H9 (cell line): ENCODE data around the gene ACSS2. TPM values are rescaled to one million over a fixed set of nuclear protein-coding genes. Genes with fewer than 3 reads are reported as not detected.

Experiments
- DNase-seq: peaks from one replicate; pipeline ENCODE4 v3.0.0-alpha.2; 2017
- H2AFZ ChIP-seq: one replicate; pipeline ENCODE4 v1.6.1; 2013; ENCODE audit warnings: mild to moderate bottlenecking, low read length, control low read depth, moderate library complexity
- H2AK5ac ChIP-seq: 2 replicates; pipeline ENCODE4 v1.6.1; 2013; ENCODE audit warnings: low read length, control low read depth, mixed read lengths; ENCODE audit not compliant: insufficient read length
- H2BK120ac ChIP-seq: one replicate; pipeline ENCODE4 v1.6.1; 2013; ENCODE audit warnings: low read depth, mild to moderate bottlenecking, low read length, control low read depth, inconsistent platforms; ENCODE audit not compliant: poor library complexity, severe bottlenecking
- H2BK12ac ChIP-seq: 2 replicates; pipeline ENCODE4 v1.6.1; 2013; ENCODE audit warnings: low read length, control low read depth, mixed read lengths, low read depth; ENCODE audit not compliant: insufficient read length
- H2BK15ac ChIP-seq: 2 replicates; pipeline ENCODE4 v1.6.1; 2013; ENCODE audit warnings: low read depth, low read length, control low read depth
- H2BK20ac ChIP-seq: one replicate; pipeline ENCODE4 v1.6.1; 2013; ENCODE audit warnings: low read depth, mild to moderate bottlenecking, low read length, control low read depth, inconsistent platforms; ENCODE audit not compliant: poor library complexity, severe bottlenecking
- H2BK5ac ChIP-seq: 2 replicates; pipeline ENCODE4 v1.6.1; 2013; ENCODE audit warnings: low read length, control low read depth, mixed read lengths; ENCODE audit not compliant: insufficient read length
- H3K14ac ChIP-seq: 2 replicates; pipeline ENCODE4 v1.6.1; 2013; ENCODE audit warnings: low read length, control low read depth; ENCODE audit not compliant: insufficient read depth
- H3K18ac ChIP-seq: 2 replicates; pipeline ENCODE4 v1.6.1; 2013; ENCODE audit warnings: low read depth, mild to moderate bottlenecking, mixed read lengths, low read length, control low read depth; ENCODE audit not compliant: insufficient read length
- H3K23ac ChIP-seq: 2 replicates; pipeline ENCODE4 v1.6.1; 2013; ENCODE audit warnings: low read length, control low read depth, mixed read lengths, low read depth; ENCODE audit not compliant: insufficient read length
- H3K23me2 ChIP-seq: 2 replicates; pipeline ENCODE4 v1.6.1; 2013; ENCODE audit warnings: low read depth, mild to moderate bottlenecking, mixed read lengths, low read length, control low read depth; ENCODE audit not compliant: insufficient read length, poor library complexity, severe bottlenecking
- H3K27ac ChIP-seq: 2 replicates; pipeline ENCODE4 v1.5.1; 2013; ENCODE audit warnings: low read length, control low read depth, mixed read lengths, low read depth; ENCODE audit not compliant: insufficient read length
- H3K27me3 ChIP-seq: 2 replicates; pipeline ENCODE4 v1.6.1; 2013; ENCODE audit warnings: low read length, control low read depth, inconsistent platforms; ENCODE audit not compliant: insufficient read depth
- H3K4ac ChIP-seq: 2 replicates; pipeline ENCODE4 v1.6.1; 2013; ENCODE audit warnings: low read depth, mild to moderate bottlenecking, control low read depth, inconsistent platforms, low read length, moderate library complexity
- H3K4me1 ChIP-seq: 2 replicates; pipeline ENCODE4 v1.6.1; 2013; ENCODE audit warnings: low read length, control low read depth, inconsistent platforms; ENCODE audit not compliant: insufficient read depth
- H3K4me2 ChIP-seq: 2 replicates; pipeline ENCODE4 v1.6.1; 2013; ENCODE audit warnings: low read length, control low read depth, mixed read lengths; ENCODE audit not compliant: insufficient read length, insufficient read depth
- H3K56ac ChIP-seq: 2 replicates; pipeline ENCODE4 v1.6.1; 2013; ENCODE audit warnings: low read depth, mild to moderate bottlenecking, mixed read lengths, low read length, control low read depth; ENCODE audit not compliant: insufficient read length
- H3K79me1 ChIP-seq: 2 replicates; pipeline ENCODE4 v1.6.1; 2013; ENCODE audit warnings: low read depth, mild to moderate bottlenecking, moderate library complexity, low read length, control low read depth, inconsistent platforms; ENCODE audit not compliant: insufficient read depth, poor library complexity, severe bottlenecking
- H3K79me2 ChIP-seq: 2 replicates; pipeline ENCODE4 v1.6.1; 2013; ENCODE audit warnings: low read length, control low read depth, inconsistent platforms; ENCODE audit not compliant: insufficient read depth
- H3K9ac ChIP-seq: 2 replicates; pipeline ENCODE4 v1.6.1; 2013; ENCODE audit warnings: low read length, control low read depth, mixed read lengths; ENCODE audit not compliant: insufficient read length; ENCODE audit errors: extremely low read depth
- H3K9me3 ChIP-seq: one replicate; pipeline ENCODE4 v1.6.1; 2013; ENCODE audit warnings: low read depth, low read length, inconsistent platforms; ENCODE audit not compliant: control insufficient read depth
- H3T11ph ChIP-seq: one replicate; pipeline ENCODE4 v1.6.1; 2013; ENCODE audit warnings: mild to moderate bottlenecking, low read length, control low read depth, inconsistent platforms
- H4K20me1 ChIP-seq: one replicate; pipeline ENCODE4 v1.6.1; 2013; ENCODE audit not compliant: control insufficient read depth, insufficient read length, insufficient read depth
- H4K5ac ChIP-seq: 2 replicates; pipeline ENCODE4 v1.6.1; 2013; ENCODE audit warnings: low read depth, mild to moderate bottlenecking, mixed read lengths, low read length, control low read depth; ENCODE audit not compliant: insufficient read length
- H4K8ac ChIP-seq: replicated peaks from 2 replicates; pipeline ENCODE4 v1.6.1; 2013; ENCODE audit warnings: low read length, control low read depth, mixed read lengths, low read depth; ENCODE audit not compliant: insufficient read length
- H4K91ac ChIP-seq: 2 replicates; pipeline ENCODE4 v1.6.1; 2013; ENCODE audit warnings: low read depth, mild to moderate bottlenecking, moderate library complexity, mixed read lengths, low read length, control low read depth; ENCODE audit not compliant: insufficient read length
- H3K27ac Mint-ChIP-seq, 3 experiments: 2 replicates in 2 of 3; 3 replicates in 1 of 3; pipeline ENCODE4 v1.8.0; 2020 to 2021; ENCODE audit warnings: mixed read lengths in 3 of 3, mild to moderate bottlenecking in 1 of 3, moderate library complexity in 1 of 3
- H3K27me3 Mint-ChIP-seq: 2 replicates; pipeline ENCODE4 v1.8.0; 2021; ENCODE audit warnings: low read depth, mild to moderate bottlenecking, moderate library complexity, mixed read lengths
- H3K36me3 Mint-ChIP-seq, 3 experiments: 2 replicates in 2 of 3; 3 replicates in 1 of 3; pipeline ENCODE4 v1.8.0; 2020 to 2021; ENCODE audit warnings: low read depth in 3 of 3, mixed read lengths in 3 of 3; ENCODE audit not compliant: insufficient read depth in 1 of 3
- H3K4me1 Mint-ChIP-seq, 2 experiments: 2 replicates each; pipeline ENCODE4 v1.8.0; 2020; ENCODE audit warnings: mixed read lengths in 2 of 2
- H3K4me3 Mint-ChIP-seq, 2 experiments: 2 replicates in 1 of 2; 3 replicates in 1 of 2; pipeline ENCODE4 v1.8.0; 2020 to 2021; ENCODE audit warnings: mild to moderate bottlenecking in 2 of 2, mixed read lengths in 2 of 2, moderate library complexity in 1 of 2
- H3K9me3 Mint-ChIP-seq, 2 experiments: 2 replicates in 1 of 2; 3 replicates in 1 of 2; pipeline ENCODE4 v1.8.0; 2020; ENCODE audit warnings: mild to moderate bottlenecking in 2 of 2, mixed read lengths in 2 of 2, moderate library complexity in 1 of 2
- WGBS: extraction: QIAGEN DNeasy Blood & Tissue Kit; methylation state at CpG from one replicate; pipeline ENCODE4 v1.1.7; 2013; ENCODE audit warnings: missing lambda C conversion rate, low lambda C conversion rate, mixed read lengths; ENCODE audit not compliant: insufficient read length; ENCODE audit errors: extremely low coverage; 5-methylcytosine and 5-hydroxymethylcytosine counted together
- total RNA-seq: library from RNA; stranded (reverse); gene quantifications from 2 replicates; pipeline ENCODE4 v1.2.1, GENCODE V29; 2021
- TF ChIP-seq, protein P1 (sequence below): fragments of 200-600 bp; sonication (generic); conservative IDR thresholded peaks from 3 replicates; pipeline ENCODE4 v1.8.0; 2021; ENCODE audit warnings: antibody characterized with exemption, mild to moderate bottlenecking

Gene ACSS2
- total RNA-seq, 1 experiment from 2014 or later: 15.4 TPM

DNA sequence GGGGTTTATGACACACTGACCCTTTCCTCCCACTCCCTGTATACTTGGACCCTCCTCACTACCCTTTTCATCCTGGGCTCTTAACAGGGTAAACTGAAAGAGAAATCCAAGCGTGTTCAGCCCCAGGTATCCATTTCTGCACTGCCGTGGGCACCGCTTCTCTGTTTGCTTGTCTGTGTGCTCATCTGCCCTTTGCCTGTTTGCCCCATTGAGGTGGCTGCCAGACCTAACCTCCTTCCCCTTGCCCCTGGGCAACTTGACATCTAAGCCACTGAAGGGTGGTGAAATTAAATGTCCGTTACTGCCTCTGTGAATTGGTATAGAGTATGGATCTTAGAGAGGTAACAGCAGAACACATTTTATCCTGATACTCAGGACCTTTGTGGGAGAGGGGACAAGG, 38.7 kb downstream of the ACSS2 start:
- Histone ChIP-seq H3K4me2 (no peak overlapping the region), H3K18ac (no peak overlapping the region), H3K56ac (no peak overlapping the region), H2BK5ac (no peak overlapping the region), H3K27ac (no peak overlapping the region), H2BK120ac (no peak overlapping the region), H3T11ph (no peak overlapping the region), H3K9ac (no peak overlapping the region), H3K79me1 (no peaks in the 10 kb centered on the region), H3K27me3 (no peaks in the 10 kb centered on the region), H2BK20ac (no peak overlapping the region), H2AFZ (no peak overlapping the region), H4K8ac (no peak overlapping the region), H3K23me2 (no peaks in the 10 kb centered on the region), H2BK12ac (no peak overlapping the region), H3K4me1 (no peaks in the 10 kb centered on the region), H3K14ac (no peak overlapping the region), H2BK15ac (no peak overlapping the region), H3K79me2 (no peaks in the 10 kb centered on the region), H3K9me3 (no peaks in the 10 kb centered on the region), H4K91ac (no peak overlapping the region), H3K23ac (no peak overlapping the region), H4K5ac (no peak overlapping the region), H2AK5ac (no peak overlapping the region), H3K4ac (no peak overlapping the region), H4K20me1 (no peaks in the 10 kb centered on the region)
- TF ChIP-seq, protein P1, sequence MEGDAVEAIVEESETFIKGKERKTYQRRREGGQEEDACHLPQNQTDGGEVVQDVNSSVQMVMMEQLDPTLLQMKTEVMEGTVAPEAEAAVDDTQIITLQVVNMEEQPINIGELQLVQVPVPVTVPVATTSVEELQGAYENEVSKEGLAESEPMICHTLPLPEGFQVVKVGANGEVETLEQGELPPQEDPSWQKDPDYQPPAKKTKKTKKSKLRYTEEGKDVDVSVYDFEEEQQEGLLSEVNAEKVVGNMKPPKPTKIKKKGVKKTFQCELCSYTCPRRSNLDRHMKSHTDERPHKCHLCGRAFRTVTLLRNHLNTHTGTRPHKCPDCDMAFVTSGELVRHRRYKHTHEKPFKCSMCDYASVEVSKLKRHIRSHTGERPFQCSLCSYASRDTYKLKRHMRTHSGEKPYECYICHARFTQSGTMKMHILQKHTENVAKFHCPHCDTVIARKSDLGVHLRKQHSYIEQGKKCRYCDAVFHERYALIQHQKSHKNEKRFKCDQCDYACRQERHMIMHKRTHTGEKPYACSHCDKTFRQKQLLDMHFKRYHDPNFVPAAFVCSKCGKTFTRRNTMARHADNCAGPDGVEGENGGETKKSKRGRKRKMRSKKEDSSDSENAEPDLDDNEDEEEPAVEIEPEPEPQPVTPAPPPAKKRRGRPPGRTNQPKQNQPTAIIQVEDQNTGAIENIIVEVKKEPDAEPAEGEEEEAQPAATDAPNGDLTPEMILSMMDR: no peak
- no peak overlapping the region for H3K4me3 Mint-ChIP-seq
- H3K36me3 Mint-ChIP-seq: peaks cover 0 to 2% (median 2%) of the 10 kb centered on the region in 3 experiments; a peak in 4 of 7 replicates
- DNase-seq: no peak
- no peak overlapping the region for H3K27ac Mint-ChIP-seq
- H3K4me1 Mint-ChIP-seq: no peaks in the 10 kb centered on the region
- H3K27me3 Mint-ChIP-seq: no peaks in the 10 kb centered on the region
- WGBS: no CpG with 5 or more reads among the region's 4 CpGs
- no peaks in the 10 kb centered on the region for H3K9me3 Mint-ChIP-seq
